Sigmoid colon (tissue), 7 donors: ENCODE data around the gene FOXN3. TPM values are rescaled to one million over a fixed set of nuclear protein-coding genes. Genes with fewer than 3 reads are reported as not detected.

Experiments used
- DNase-seq: peaks from one replicate; pipeline ENCODE4 v3.0.0-alpha.2; 2019
- H3K27ac ChIP-seq, 4 donors: fragments of 200-600 bp; sonication (generic); one replicate each; pipeline ENCODE4 v1.5.1; 2016 to 2019; ENCODE audit warnings: mild to moderate bottlenecking in 1 of 4
- H3K27me3 ChIP-seq, 3 donors: fragments of 200-600 bp; sonication (generic); one replicate each; pipeline ENCODE4 v1.5.1; 2019; ENCODE audit warnings: mild to moderate bottlenecking in 1 of 3
- H3K36me3 ChIP-seq, 4 donors: fragments of 200-600 bp; sonication (generic); one replicate each; pipeline ENCODE4 v1.5.1; 2016 to 2019
- H3K4me1 ChIP-seq, 4 donors: fragments of 200-600 bp; sonication (generic); one replicate each; pipeline ENCODE4 v1.5.1; 2017 to 2019
- H3K4me3 ChIP-seq, 4 donors: fragments of 200-600 bp; sonication (generic); one replicate each; pipeline ENCODE4 v1.5.1; 2017 to 2019; ENCODE audit warnings: mild to moderate bottlenecking in 2 of 4, moderate library complexity in 1 of 4
- H3K9me3 ChIP-seq, 4 donors: fragments of 200-600 bp in 3 of 4; sonication (generic) in 3 of 4; one replicate each; pipeline versions ENCODE4 v1.5.1 to v1.6.1; 2013 to 2019
- EP300 ChIP-seq, 4 donors: sonication (generic); formaldehyde crosslinking; IDR thresholded peaks; one replicate each; pipeline ENCODE4 v1.6.1; 2017; ENCODE audit warnings: antibody characterized with exemption in 4 of 4
- POLR2A ChIP-seq, 2 donors: fragments of 450-650 bp; IDR thresholded peaks; one replicate each; pipeline ENCODE4 v1.6.1; 2016; ENCODE audit warnings: antibody characterized with exemption in 2 of 2, mild to moderate bottlenecking in 2 of 2, moderate library complexity in 2 of 2
- POLR2AphosphoS5 ChIP-seq, 4 donors: sonication (generic); formaldehyde crosslinking; IDR thresholded peaks; one replicate each; pipeline ENCODE4 v1.6.1; 2017; ENCODE audit warnings: antibody characterized with exemption in 4 of 4
- WGBS, 2 donors: extraction: QIAGEN DNeasy Blood & Tissue Kit; methylation state at CpG; one replicate each; pipeline ENCODE4 v1.1.7; 2013; 5-methylcytosine and 5-hydroxymethylcytosine counted together
- intact Hi-C: fragments of 100-400 bp; cut with DNase I; formaldehyde crosslinking; loops from one replicate; pipeline ENCODE4 v1.15.1; 2023
- polyA plus RNA-seq, 3 donors: library from polyadenylated mRNA; stranded (reverse); fragments of 200-250 nt; gene quantifications; one replicate each; pipeline ENCODE4 v1.2.3, GENCODE V29; 2013
- total RNA-seq, 4 donors: library from RNA; depleted of rRNA; stranded (reverse); fragments of >200 nt; gene quantifications; one replicate each; pipeline ENCODE4 v1.1.0, GENCODE V29; 2016
- TF ChIP-seq, protein P1 (sequence below), 4 experiments: fragments of 450-650 bp in 3 of 4; fragments of 200-600 bp in 1 of 4; IDR thresholded peaks; one replicate each; pipeline ENCODE4 v1.5.1; 2016 to 2019; ENCODE audit warnings: antibody characterized with exemption in 4 of 4, mild to moderate bottlenecking in 3 of 4, moderate library complexity in 2 of 4
- donor health status: healthy with polysubstance abuse.
- donor health status: Bipolar disorder and iron deficiency.
- donor health status: healthy.

FOXN3 gene
- total and polyA plus RNA-seq, 7 donors, result 24.6 to 146 (median 104) TPM

DNA sequence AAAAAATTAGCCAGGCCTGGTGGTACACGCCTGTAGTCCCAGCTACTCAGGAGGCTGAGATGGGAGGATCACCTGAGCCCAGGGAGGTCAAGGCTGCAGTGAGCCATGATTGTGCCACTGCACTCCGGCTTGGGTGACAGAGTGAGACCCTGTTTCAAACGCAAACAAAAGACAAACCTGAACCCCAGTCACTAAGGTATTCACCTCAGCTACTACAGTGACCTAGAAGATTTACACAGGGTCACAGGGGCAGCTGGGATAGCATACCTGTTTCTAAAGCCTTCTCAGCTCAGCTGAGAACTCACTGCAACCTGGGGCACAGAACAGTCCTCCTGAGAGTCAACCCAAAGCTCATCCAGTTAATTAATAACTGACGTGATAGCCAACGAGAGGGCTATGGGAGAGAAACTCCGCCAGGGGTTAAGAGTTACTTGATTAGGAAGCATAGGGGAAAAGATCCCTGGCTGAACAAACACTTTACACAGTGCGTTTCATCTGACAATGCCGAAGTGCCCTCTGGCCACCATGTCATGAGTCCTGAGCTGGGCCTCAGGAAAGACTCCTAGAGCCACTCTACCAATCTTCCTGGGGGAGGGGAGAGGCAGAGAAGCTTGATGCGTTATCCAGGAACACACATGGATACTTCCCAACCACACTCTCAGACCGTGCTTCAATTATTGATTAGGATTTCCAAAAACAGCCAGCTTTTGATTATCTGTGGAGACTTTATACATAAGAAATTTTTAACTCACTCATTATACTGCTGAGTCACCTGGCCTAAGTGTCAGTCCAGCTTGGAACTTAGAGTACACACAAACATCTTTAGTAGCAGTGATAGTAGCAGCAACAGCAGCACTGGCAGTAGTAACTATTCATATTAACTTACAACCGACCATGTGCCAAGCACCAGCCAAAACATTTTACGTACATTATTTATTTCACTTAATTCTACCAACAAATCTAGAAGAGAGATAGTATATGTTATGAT, 48.2 kb downstream of the FOXN3 start:
- H3K36me3 ChIP-seq, result no peaks in the 10 kb centered on the region
- intact Hi-C loops, result no loop called here
- peak overlapping the region in 1 of 4 donors; percentile 54 for H3K27ac ChIP-seq
- no peak for DNase-seq
- no peaks in the 10 kb centered on the region for H3K9me3 ChIP-seq
- no peak overlapping the region for H3K4me3 ChIP-seq
- H3K27me3 ChIP-seq, result no peaks in the 10 kb centered on the region
- 57 to 87% methylated on average over 12 of the region's 12 CpGs for WGBS, 2 donors
- TF ChIP-seq EP300 (IDR thresholded peaks at IDR 0.05) (no peak), POLR2AphosphoS5 (IDR thresholded peaks at IDR 0.05) (no peak), POLR2A (IDR thresholded peaks at IDR 0.05) (no peak)
- TF ChIP-seq, protein P1, sequence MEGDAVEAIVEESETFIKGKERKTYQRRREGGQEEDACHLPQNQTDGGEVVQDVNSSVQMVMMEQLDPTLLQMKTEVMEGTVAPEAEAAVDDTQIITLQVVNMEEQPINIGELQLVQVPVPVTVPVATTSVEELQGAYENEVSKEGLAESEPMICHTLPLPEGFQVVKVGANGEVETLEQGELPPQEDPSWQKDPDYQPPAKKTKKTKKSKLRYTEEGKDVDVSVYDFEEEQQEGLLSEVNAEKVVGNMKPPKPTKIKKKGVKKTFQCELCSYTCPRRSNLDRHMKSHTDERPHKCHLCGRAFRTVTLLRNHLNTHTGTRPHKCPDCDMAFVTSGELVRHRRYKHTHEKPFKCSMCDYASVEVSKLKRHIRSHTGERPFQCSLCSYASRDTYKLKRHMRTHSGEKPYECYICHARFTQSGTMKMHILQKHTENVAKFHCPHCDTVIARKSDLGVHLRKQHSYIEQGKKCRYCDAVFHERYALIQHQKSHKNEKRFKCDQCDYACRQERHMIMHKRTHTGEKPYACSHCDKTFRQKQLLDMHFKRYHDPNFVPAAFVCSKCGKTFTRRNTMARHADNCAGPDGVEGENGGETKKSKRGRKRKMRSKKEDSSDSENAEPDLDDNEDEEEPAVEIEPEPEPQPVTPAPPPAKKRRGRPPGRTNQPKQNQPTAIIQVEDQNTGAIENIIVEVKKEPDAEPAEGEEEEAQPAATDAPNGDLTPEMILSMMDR (IDR thresholded peaks at IDR 0.05), result no peak
- H3K4me1 ChIP-seq, result peaks cover 0 to 79% (median 62%) of the 10 kb centered on the region in 4 donors

DNA sequence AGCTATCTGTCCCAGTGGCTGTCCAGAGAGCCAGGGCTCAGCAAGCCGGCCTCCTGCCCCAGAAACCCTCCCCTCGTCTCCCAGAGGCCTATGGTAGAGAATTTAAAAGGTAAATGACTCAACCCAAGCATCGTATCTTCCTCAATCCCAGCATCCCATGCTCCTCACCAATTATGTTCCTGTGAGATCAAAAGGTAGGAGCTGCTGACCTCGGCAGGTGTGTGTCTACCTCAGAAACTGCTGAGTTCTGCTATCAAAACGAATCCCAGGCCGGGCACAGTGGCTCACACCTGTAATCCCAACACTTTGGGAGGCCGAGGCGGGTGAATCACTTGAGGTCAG, 49.3 kb downstream of the FOXN3 start:
- TF ChIP-seq, protein P1 (IDR thresholded peaks at IDR 0.05), result no peak
- TF ChIP-seq EP300 (IDR thresholded peaks at IDR 0.05), result no peak
- WGBS, 2 donors, result 24 to 66% methylated on average over 8 of the region's 8 CpGs
- no peak for DNase-seq
- Histone ChIP-seq H3K27ac (no peak overlapping the region), H3K9me3 (no peaks in the 10 kb centered on the region), H3K36me3 (no peaks in the 10 kb centered on the region), H3K27me3 (no peaks in the 10 kb centered on the region), H3K4me1 (peaks cover 0 to 85% (median 67%) of the 10 kb centered on the region in 4 donors), H3K4me3 (no peak overlapping the region)
- intact Hi-C loops, result no loop called here

DNA sequence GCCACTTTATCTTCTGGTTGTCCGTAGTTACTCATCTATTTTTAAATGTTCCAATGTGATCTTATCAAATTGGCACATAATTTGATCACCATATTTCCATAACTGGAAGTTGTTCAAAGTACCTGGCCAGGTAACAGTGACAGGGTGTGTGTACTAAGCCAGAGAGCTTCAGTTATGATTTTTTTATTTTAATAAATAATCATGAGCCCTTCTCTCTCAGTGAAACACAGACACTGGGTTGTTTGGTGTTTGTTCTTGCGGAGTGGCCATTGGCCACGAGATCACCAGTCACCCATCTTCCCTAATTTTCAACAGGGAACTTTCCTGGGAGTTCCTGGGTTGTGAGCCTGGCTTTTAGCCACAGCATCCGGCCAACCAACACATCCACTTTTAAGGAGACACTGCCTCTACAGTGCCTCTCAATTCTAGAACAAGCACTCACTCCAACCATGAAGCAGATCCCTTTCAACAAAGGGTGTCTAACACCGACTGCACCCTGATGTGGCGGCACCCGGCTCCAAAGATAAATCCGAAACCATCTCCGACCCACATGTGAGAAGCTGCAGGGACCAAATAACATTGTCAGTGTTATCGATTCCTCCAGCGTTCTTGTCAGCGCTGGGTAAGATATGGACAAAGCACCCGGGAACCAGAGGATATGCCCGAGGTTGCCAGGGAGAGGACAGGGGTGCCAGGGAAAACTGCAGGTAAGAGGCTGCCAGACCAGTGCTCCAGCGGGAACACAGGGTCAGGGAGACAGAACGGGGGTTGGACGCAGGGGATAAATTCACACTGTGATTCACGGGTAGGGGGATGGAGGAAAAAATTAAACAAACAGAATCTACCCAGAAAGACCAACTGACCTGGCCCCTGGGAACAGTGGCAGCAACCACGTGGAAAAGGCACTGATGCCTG, 49.9 kb downstream of the FOXN3 start:
- Histone ChIP-seq H3K4me1 (peaks cover 0 to 81% (median 66%) of the 10 kb centered on the region in 4 donors), H3K4me3 (no peak overlapping the region), H3K36me3 (no peaks in the 10 kb centered on the region), H3K27ac (peak overlapping the region in 1 of 4 donors; percentile 37), H3K27me3 (no peaks in the 10 kb centered on the region), H3K9me3 (no peaks in the 10 kb centered on the region)
- no peak for DNase-seq
- intact Hi-C loops, result no loop called here
- no peak for TF ChIP-seq EP300 (IDR thresholded peaks at IDR 0.05)
- WGBS, 2 donors, result 21 to 78% methylated on average over 19 of the region's 19 CpGs

DNA sequence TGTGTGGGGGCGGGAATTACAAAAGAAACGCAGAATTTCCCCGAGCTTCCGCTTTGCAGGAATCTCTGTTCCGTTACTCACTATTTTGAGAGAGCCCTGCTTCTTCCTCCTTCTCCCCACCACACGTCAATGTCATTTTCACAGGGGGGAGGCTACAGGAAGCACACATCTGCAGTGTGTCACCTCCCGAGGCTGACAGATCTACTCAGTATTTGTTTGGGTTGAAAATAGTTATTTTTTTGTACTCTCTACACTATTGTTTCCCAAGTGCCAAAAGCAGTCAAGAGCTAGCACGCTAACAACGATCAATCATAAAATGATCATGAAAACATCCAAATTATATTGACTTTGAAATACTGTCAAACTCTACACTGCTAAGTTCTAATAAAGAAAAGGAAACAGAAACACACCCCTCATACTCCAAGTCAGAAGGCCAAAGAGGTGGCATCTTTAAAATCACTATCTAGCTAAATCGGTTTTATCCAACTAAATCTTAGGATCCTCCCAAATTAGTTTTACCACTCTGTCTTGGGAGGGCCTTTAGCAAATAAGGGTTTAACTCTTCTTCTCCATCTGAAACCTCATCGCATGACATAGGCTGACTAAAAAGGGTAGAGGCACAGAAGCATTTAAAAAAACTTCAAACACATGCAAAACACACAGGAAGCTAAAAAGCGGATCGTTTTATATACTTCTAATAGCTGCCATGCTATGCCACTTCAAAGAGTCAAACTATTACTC, 51.8 kb downstream of the FOXN3 start:
- Histone ChIP-seq H3K27ac (peak overlapping the region in 2 of 4 donors; percentile 17 to 36), H3K9me3 (no peaks in the 10 kb centered on the region), H3K36me3 (no peaks in the 10 kb centered on the region), H3K27me3 (no peaks in the 10 kb centered on the region), H3K4me1 (peaks cover 0 to 63% (median 48%) of the 10 kb centered on the region in 4 donors), H3K4me3 (no peak overlapping the region)
- DNase-seq, result no peak
- TF ChIP-seq EP300 (IDR thresholded peaks at IDR 0.05) (no peak), POLR2AphosphoS5 (IDR thresholded peaks at IDR 0.05) (peak in 2 of 4 donors; percentile 38 to 53), POLR2A (IDR thresholded peaks at IDR 0.05) (no peak)
- TF ChIP-seq, protein P1 (IDR thresholded peaks at IDR 0.05), result no peak
- 16 to 20% methylated on average over 13 of the region's 13 CpGs for WGBS, 2 donors
- intact Hi-C loops, result no loop called here
